Activated CD4-positive, alpha-beta T cell treated with anti-CD3 and anti-CD28 coated beads, Interleukin-2, amount 10 ng/mL, durations not matched to agents 7 days and 5 days (primary cell): Measurements from ENCODE around the gene ZNF398. TPM values are rescaled to one million over a fixed set of nuclear protein-coding genes. Genes with fewer than 3 reads are reported as not detected.

Experiments
- CTCF ChIA-PET: fragments of 350-600 bp; sonication (Branson Sonifier 250); formaldehyde crosslinking; loops from one replicate; lab custom pipeline; 2021; ENCODE audit warnings: antibody characterized with exemption; lab: Charles Lee
- POLR2A ChIA-PET: fragments of 350-600 bp; sonication (Branson Sonifier 250); formaldehyde crosslinking; loops from one replicate; lab custom pipeline; 2021; ENCODE audit warnings: antibody characterized with exemption; lab: Charles Lee
- DNase-seq: peaks from one replicate; pipeline ENCODE4 v3.0.0-alpha.2; 2020
- H3K27ac Mint-ChIP-seq: one replicate; pipeline ENCODE4 v1.8.0; 2021; ENCODE audit warnings: mild to moderate bottlenecking, moderate library complexity, mixed read lengths
- H3K27me3 Mint-ChIP-seq: one replicate; pipeline ENCODE4 v1.8.0; 2021; ENCODE audit warnings: mixed read lengths
- H3K36me3 Mint-ChIP-seq: one replicate; pipeline ENCODE4 v1.8.0; 2021; ENCODE audit warnings: low read depth, mixed read lengths
- H3K4me1 Mint-ChIP-seq: one replicate; pipeline ENCODE4 v1.8.0; 2021; ENCODE audit warnings: mixed read lengths
- H3K4me3 Mint-ChIP-seq: one replicate; pipeline ENCODE4 v1.8.0; 2021; ENCODE audit warnings: mild to moderate bottlenecking, moderate library complexity, mixed read lengths
- H3K9me3 Mint-ChIP-seq: one replicate; pipeline ENCODE4 v1.8.0; 2021; ENCODE audit warnings: mixed read lengths
- total RNA-seq, 2 experiments: library from RNA; stranded (reverse); gene quantifications; one replicate each; pipeline ENCODE4 v1.2.3, GENCODE V29; 2021

Gene ZNF398
- total RNA-seq, 2 experiments from 2014 or later, result 15.3 to 17.1 TPM

DNA sequence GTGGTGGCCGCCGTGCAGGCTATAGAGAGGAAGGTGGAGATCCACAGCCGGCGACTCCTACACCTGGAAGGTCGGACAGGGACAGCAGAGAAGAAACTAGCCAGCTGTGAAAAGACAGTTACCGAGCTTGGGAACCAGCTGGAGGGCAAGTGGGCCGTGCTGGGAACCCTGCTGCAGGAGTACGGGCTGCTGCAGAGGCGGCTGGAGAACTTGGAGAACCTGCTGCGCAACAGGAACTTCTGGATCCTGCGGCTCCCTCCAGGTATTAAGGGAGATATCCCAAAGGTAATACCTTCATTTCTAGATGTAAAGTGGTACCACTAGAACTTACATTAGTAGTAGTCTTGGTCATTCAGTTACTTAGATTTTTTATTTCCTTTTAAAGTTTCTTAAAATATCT, 6.8 kb downstream of the ZNF398 start:
- no peak for DNase-seq
- ChIA-PET POLR2A (no interaction called here), CTCF (interaction anchor here (1.1 kb wide), 1 partner anchor 17 kb away, joined by 3 read pairs; no protein-coding TSS in a partner anchor)
- Mint-ChIP-seq H3K27ac (no peak overlapping the region), H3K4me1 (peaks cover 15% of the 10 kb centered on the region), H3K9me3 (no peaks in the 10 kb centered on the region), H3K4me3 (no peak overlapping the region), H3K36me3 (peaks cover 42% of the 10 kb centered on the region), H3K27me3 (no peaks in the 10 kb centered on the region)

DNA sequence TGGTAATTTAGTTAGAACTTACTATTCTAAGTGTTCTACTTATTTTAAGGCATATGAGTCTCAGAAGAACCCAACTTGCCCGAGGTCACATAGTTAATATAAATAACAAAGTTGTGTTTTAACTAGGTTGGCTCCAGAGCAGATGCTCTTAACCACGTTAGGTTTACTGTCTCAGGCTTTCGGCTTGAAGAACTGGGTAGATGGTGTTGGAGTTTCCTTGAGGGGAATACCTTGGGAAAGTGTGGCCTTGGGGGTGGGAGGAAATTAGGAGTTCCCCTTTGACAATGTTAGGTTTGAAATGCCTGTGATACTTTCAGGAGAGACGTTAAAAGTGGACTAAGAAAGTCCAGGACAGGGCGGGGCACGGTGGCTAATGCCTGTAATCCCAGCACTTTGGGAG, 9.6 kb downstream of the ZNF398 start:
- CTCF ChIA-PET, result interaction anchor here (1.5 kb wide), 1 partner anchor 10 kb away, joined by 4 read pairs; the partner anchor contains the start of gene ZNF398
- Mint-ChIP-seq H3K4me1 (peaks cover 19% of the 10 kb centered on the region), H3K27me3 (no peaks in the 10 kb centered on the region), H3K9me3 (no peaks in the 10 kb centered on the region), H3K36me3 (peaks cover 42% of the 10 kb centered on the region), H3K4me3 (no peak overlapping the region), H3K27ac (no peak overlapping the region)
- POLR2A ChIA-PET, result no interaction called here
- DNase-seq, result no peak

DNA sequence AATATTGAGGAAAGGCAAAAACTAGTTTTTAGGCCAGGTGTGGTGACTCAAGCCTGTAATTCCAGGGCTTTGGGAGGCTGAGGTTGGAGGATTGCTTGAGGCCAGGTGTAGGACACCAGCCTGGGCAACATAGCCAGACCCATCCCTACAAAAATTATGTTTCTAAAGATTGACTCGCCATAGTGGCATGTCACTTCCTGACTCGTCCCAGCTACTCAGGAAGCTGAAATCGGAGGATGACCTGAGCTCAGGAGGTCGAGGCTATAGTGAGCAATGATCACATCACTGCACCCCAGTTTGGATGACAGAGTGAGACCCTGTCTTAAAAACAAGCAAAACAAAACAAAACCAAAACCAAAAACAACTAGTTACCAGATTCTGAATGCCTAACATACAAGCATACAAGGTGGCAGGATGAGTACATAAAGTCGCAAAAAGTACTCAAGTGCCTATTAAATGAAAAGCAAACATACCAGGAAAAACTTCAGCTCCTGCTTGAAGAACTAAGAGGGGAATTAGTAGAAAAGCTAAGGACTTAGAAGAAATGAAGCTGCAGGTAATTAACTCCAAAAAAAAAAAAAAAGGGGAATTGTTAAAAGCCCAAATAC, 14.1 kb downstream of the ZNF398 start:
- ChIA-PET CTCF (interaction anchor here (0.6 to 1.5 kb wide), 8 partner anchors 8 to 310 kb away, joined by 3 to 4 read pairs (median 3); no protein-coding TSS in a partner anchor), POLR2A (no interaction called here)
- H3K4me3 Mint-ChIP-seq, result no peak overlapping the region
- H3K27ac Mint-ChIP-seq, result peak overlapping the region; percentile 10
- H3K9me3 Mint-ChIP-seq, result no peaks in the 10 kb centered on the region
- H3K36me3 Mint-ChIP-seq, result peaks cover 39% of the 10 kb centered on the region
- no peaks in the 10 kb centered on the region for H3K27me3 Mint-ChIP-seq
- DNase-seq, result no peak
- H3K4me1 Mint-ChIP-seq, result peaks cover 31% of the 10 kb centered on the region

DNA sequence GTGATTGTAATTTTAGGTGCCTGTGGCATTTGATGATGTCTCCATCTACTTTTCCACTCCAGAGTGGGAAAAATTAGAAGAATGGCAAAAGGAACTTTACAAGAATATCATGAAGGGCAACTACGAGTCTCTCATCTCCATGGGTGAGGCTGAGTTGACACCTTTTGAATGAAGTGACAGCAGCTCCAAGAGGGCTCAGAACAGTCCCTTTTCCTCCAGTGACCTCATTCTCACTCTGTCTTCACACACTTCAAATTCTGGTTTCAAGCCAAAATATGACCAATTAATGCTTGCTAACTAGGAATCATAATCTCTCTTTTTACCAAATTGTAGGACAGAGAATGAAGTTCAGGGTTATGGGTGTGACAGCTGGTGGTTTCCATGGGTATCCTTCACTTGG, 18.9 kb downstream of the ZNF398 start:
- no peaks in the 10 kb centered on the region for H3K27me3 Mint-ChIP-seq
- no peaks in the 10 kb centered on the region for H3K9me3 Mint-ChIP-seq
- H3K27ac Mint-ChIP-seq, result no peak overlapping the region
- H3K4me3 Mint-ChIP-seq, result no peak overlapping the region
- ChIA-PET POLR2A (interaction anchor here (0.6 kb wide), 1 partner anchor 21 kb away, joined by 3 read pairs; no protein-coding TSS in a partner anchor), CTCF (interaction anchor here (0.7 to 1.8 kb wide), 5 partner anchors 15 to 811 kb away, joined by 3 to 12 read pairs (median 3); partner anchors contain the start of genes ZNF282, ZNF398 and ZNF425)
- H3K4me1 Mint-ChIP-seq, result peaks cover 18% of the 10 kb centered on the region
- DNase-seq, result no peak
- peaks cover 40% of the 10 kb centered on the region for H3K36me3 Mint-ChIP-seq

- Mint-ChIP-seq H3K27ac (no peak overlapping the region), H3K36me3 (peaks cover 35% of the 10 kb centered on the region), H3K4me3 (no peak overlapping the region), H3K9me3 (no peaks in the 10 kb centered on the region), H3K27me3 (no peaks in the 10 kb centered on the region), H3K4me1 (peaks cover 13% of the 10 kb centered on the region)
- CTCF ChIA-PET, result interaction anchor here (0.7 to 1.8 kb wide), 6 partner anchors 15 to 161 kb away, joined by 3 to 12 read pairs (median 4); partner anchors contain the start of genes ZNF282, ZNF398 and ZNF425
- POLR2A ChIA-PET, result interaction anchor here (0.6 kb wide), 1 partner anchor 20 kb away, joined by 3 read pairs; no protein-coding TSS in a partner anchor
- DNase-seq, result no peak
Measured at GRCh38 chr7:149166630-149167352, 19.5 kb downstream of the ZNF398 start.

- no peak for DNase-seq
Measured at GRCh38 chr7:149171892-149172533, 24.8 kb downstream of the ZNF398 start.

DNA sequence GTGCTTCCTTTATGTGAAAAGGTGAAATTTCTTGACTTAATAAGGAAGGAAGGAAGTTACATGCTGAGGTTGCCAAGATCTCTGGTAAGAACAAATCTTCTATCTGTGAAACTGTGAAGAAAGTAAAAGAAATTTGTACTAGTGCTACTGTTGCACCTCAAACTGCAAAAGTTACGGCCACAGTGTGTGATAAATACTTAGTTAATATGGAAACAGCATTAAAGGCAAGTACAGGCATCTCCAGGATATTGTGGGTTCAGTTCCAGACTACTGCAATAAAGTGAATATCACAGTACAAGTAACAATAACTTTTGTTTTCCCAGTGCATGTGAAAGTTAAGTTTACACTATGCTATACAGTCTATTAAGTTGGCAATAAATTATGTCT, 25.3 kb downstream of the ZNF398 start:
- ChIA-PET CTCF (no interaction called here), POLR2A (no interaction called here)
- Mint-ChIP-seq H3K27me3 (no peaks in the 10 kb centered on the region), H3K4me3 (no peak overlapping the region), H3K36me3 (peaks cover 34% of the 10 kb centered on the region), H3K4me1 (peaks cover 6% of the 10 kb centered on the region), H3K27ac (no peak overlapping the region), H3K9me3 (no peaks in the 10 kb centered on the region)
- DNase-seq, result no peak

More at GRCh38 chr7:149171892-149172533, 24.8 kb downstream of the ZNF398 start:
- ChIA-PET POLR2A (no interaction called here), CTCF (no interaction called here)
- H3K27ac Mint-ChIP-seq, result no peak overlapping the region
- H3K4me3 Mint-ChIP-seq, result no peak overlapping the region
- no peaks in the 10 kb centered on the region for H3K9me3 Mint-ChIP-seq
- peaks cover 6% of the 10 kb centered on the region for H3K4me1 Mint-ChIP-seq
- no peaks in the 10 kb centered on the region for H3K27me3 Mint-ChIP-seq
- H3K36me3 Mint-ChIP-seq, result peaks cover 32% of the 10 kb centered on the region

GRCh38 chr7:149175150-149175549, 27.9 kb downstream of the ZNF398 start:
- Mint-ChIP-seq H3K36me3 (peaks cover 42% of the 10 kb centered on the region), H3K27ac (no peak overlapping the region), H3K9me3 (no peaks in the 10 kb centered on the region), H3K4me3 (no peak overlapping the region), H3K27me3 (no peaks in the 10 kb centered on the region), H3K4me1 (peaks cover 6% of the 10 kb centered on the region)
- ChIA-PET CTCF (interaction anchor here (1.4 to 1.8 kb wide), 2 partner anchors 20 to 21 kb away, joined by 3 to 5 read pairs; partner anchors contain the start of gene ZNF282), POLR2A (interaction anchor here (0.6 kb wide), 1 partner anchor 722 kb away, joined by 3 read pairs; no protein-coding TSS in a partner anchor)
- DNase-seq, result no peak

- peaks cover 45% of the 10 kb centered on the region for H3K36me3 Mint-ChIP-seq
- ChIA-PET POLR2A (no interaction called here), CTCF (interaction anchor here (1.0 kb wide), 1 partner anchor 11 kb away, joined by 3 read pairs; no protein-coding TSS in a partner anchor)
Measured at GRCh38 chr7:149179241-149179640, 32.0 kb downstream of the ZNF398 start.

GRCh38 chr7:149180722-149181449, 33.6 kb downstream of the ZNF398 start:
- Mint-ChIP-seq H3K4me1 (peaks cover 1% of the 10 kb centered on the region), H3K27ac (no peak overlapping the region), H3K9me3 (no peaks in the 10 kb centered on the region), H3K27me3 (no peaks in the 10 kb centered on the region), H3K36me3 (peaks cover 45% of the 10 kb centered on the region), H3K4me3 (no peak overlapping the region)
- DNase-seq, result no peak
- POLR2A ChIA-PET, result interaction anchor here (0.6 kb wide), 1 partner anchor 61 kb away, joined by 3 read pairs; no protein-coding TSS in a partner anchor
- CTCF ChIA-PET, result interaction anchor here (0.9 to 1.2 kb wide), 2 partner anchors 10 to 14 kb away, joined by 3 to 5 read pairs; partner anchors contain the start of gene ZNF282

More at GRCh38 chr7:149179241-149179640, 32.0 kb downstream of the ZNF398 start:
- Mint-ChIP-seq H3K4me1 (peaks cover 1% of the 10 kb centered on the region), H3K27me3 (no peaks in the 10 kb centered on the region), H3K27ac (no peak overlapping the region), H3K4me3 (no peak overlapping the region), H3K9me3 (no peaks in the 10 kb centered on the region)
- no peak for DNase-seq

- no peaks in the 10 kb centered on the region for H3K27me3 Mint-ChIP-seq
- no peak overlapping the region for H3K4me3 Mint-ChIP-seq
- H3K36me3 Mint-ChIP-seq, result peaks cover 43% of the 10 kb centered on the region
- H3K9me3 Mint-ChIP-seq, result no peaks in the 10 kb centered on the region
- H3K4me1 Mint-ChIP-seq, result peaks cover 1% of the 10 kb centered on the region
- no peak for DNase-seq
- ChIA-PET CTCF (interaction anchor here (1.2 kb wide), 1 partner anchor 14 kb away, joined by 5 read pairs; the partner anchor contains the start of gene ZNF282), POLR2A (no interaction called here)
- no peak overlapping the region for H3K27ac Mint-ChIP-seq
Measured at GRCh38 chr7:149181450-149181790, 34.2 kb downstream of the ZNF398 start.

DNA sequence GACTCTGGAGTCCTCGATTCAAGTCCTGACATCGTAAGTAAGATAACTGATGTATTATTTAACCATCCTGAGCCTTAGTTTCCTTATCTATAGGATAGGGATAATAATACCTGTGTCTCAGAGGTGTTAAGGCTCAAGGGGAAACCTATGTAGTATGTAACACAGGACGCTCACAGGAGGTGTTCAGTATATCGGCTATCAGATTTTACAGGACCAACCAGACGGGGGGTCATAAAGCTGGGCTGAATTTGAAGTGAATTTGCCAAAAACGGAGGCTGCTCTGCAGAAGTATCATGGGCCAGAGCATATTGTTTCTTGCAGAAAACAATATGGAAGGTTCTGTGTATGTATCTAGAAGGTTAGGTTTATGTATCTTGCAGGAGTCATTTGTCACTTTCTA, 37.0 kb downstream of the ZNF398 start:
- Mint-ChIP-seq H3K27me3 (no peaks in the 10 kb centered on the region), H3K4me3 (no peak overlapping the region), H3K4me1 (peaks cover 3% of the 10 kb centered on the region), H3K36me3 (peaks cover 21% of the 10 kb centered on the region), H3K27ac (no peak overlapping the region), H3K9me3 (no peaks in the 10 kb centered on the region)
- DNase-seq, result no peak
- ChIA-PET CTCF (interaction anchor here (0.6 to 2.3 kb wide), 3 partner anchors 9 to 57 kb away, joined by 3 to 12 read pairs (median 5); partner anchors contain the start of gene ZNF282), POLR2A (no interaction called here)
